ENCODE results near the gene RPL37.
"Not testable (repeated sequence)": the region's sequence is repeated elsewhere in the genome, so short reads cannot be mapped to it uniquely, and the experiment has no call there.

Gene RPL37

GRCh38 chr5:40871177-40871576 is 36.2 kb upstream of the RPL37 start:
- H3K4me3 ChIP-seq (ENCODE audit: low read length) = no peak overlapping the region
- DNase-seq (ENCODE audit: low read depth) = no peak
- TF ChIP-seq CTCF (conservative IDR thresholded peaks at IDR 0.05; ENCODE audit: low read depth, low read length) = no peak

GRCh38 chr5:40869384-40869783 is 34.4 kb upstream of the RPL37 start:
- no peak for DNase-seq (ENCODE audit: low read depth)
- TF ChIP-seq CTCF (conservative IDR thresholded peaks at IDR 0.05; ENCODE audit: low read depth, low read length) = no peak
- no peak overlapping the region for H3K4me3 ChIP-seq (ENCODE audit: low read length)

- no peak overlapping the region for H3K4me3 ChIP-seq (ENCODE audit: low read length)
- TF ChIP-seq CTCF (conservative IDR thresholded peaks at IDR 0.05; ENCODE audit: low read depth, low read length) = no peak
- no peak for DNase-seq (ENCODE audit: low read depth)
Measured at GRCh38 chr5:40866844-40867243, 31.8 kb upstream of the RPL37 start.

GRCh38 chr5:40865004-40865403 is 30.0 kb upstream of the RPL37 start:
- DNase-seq (ENCODE audit: low read depth); H3K4me3 ChIP-seq (ENCODE audit: low read length): not testable (repeated sequence)

GRCh38 chr5:40860711-40861110 is 25.7 kb upstream of the RPL37 start:
- no peak for DNase-seq (ENCODE audit: low read depth)
- TF ChIP-seq CTCF (conservative IDR thresholded peaks at IDR 0.05; ENCODE audit: low read depth, low read length) = no peak
- no peak overlapping the region for H3K4me3 ChIP-seq (ENCODE audit: low read length)

GRCh38 chr5:40853632-40854192 is 18.7 kb upstream of the RPL37 start:
- H3K4me3 ChIP-seq (ENCODE audit: low read length) = no peak overlapping the region
- no peak for TF ChIP-seq CTCF (conservative IDR thresholded peaks at IDR 0.05; ENCODE audit: low read depth, low read length)
- DNase-seq (ENCODE audit: low read depth) = no peak

- no peak for DNase-seq (ENCODE audit: low read depth)
- no peak overlapping the region for H3K4me3 ChIP-seq (ENCODE audit: low read length)
- TF ChIP-seq CTCF (conservative IDR thresholded peaks at IDR 0.05; ENCODE audit: low read depth, low read length) = no peak
Measured at GRCh38 chr5:40847525-40847924, 12.5 kb upstream of the RPL37 start.

- no peak for TF ChIP-seq CTCF (conservative IDR thresholded peaks at IDR 0.05; ENCODE audit: low read depth, low read length)
- no peak for DNase-seq (ENCODE audit: low read depth)
- H3K4me3 ChIP-seq (ENCODE audit: low read length) = no peak overlapping the region
Measured at GRCh38 chr5:40846371-40846770, 11.3 kb upstream of the RPL37 start.
